Activated CD8-positive, alpha-beta memory T cell treated with anti-CD3 and anti-CD28 coated beads for 36 hours (primary cell): Measurements from ENCODE around the gene OTOG. TPM values are rescaled to one million over a fixed set of nuclear protein-coding genes. Genes with fewer than 3 reads are reported as not detected.

Source experiments
- CTCF ChIA-PET: fragments of 350-600 bp; sonication (Branson Sonifier 250); formaldehyde crosslinking; loops from one replicate; lab custom pipeline; 2021; ENCODE audit warnings: antibody characterized with exemption; lab: Charles Lee
- POLR2A ChIA-PET: fragments of 350-600 bp; sonication (Branson Sonifier 250); formaldehyde crosslinking; loops from one replicate; lab custom pipeline; 2021; ENCODE audit warnings: antibody characterized with exemption; lab: Charles Lee
- total RNA-seq, 2 experiments: library from RNA; stranded (reverse); gene quantifications; one replicate each; pipeline ENCODE4 v1.2.3, GENCODE V29; 2021

Gene OTOG, protein sequence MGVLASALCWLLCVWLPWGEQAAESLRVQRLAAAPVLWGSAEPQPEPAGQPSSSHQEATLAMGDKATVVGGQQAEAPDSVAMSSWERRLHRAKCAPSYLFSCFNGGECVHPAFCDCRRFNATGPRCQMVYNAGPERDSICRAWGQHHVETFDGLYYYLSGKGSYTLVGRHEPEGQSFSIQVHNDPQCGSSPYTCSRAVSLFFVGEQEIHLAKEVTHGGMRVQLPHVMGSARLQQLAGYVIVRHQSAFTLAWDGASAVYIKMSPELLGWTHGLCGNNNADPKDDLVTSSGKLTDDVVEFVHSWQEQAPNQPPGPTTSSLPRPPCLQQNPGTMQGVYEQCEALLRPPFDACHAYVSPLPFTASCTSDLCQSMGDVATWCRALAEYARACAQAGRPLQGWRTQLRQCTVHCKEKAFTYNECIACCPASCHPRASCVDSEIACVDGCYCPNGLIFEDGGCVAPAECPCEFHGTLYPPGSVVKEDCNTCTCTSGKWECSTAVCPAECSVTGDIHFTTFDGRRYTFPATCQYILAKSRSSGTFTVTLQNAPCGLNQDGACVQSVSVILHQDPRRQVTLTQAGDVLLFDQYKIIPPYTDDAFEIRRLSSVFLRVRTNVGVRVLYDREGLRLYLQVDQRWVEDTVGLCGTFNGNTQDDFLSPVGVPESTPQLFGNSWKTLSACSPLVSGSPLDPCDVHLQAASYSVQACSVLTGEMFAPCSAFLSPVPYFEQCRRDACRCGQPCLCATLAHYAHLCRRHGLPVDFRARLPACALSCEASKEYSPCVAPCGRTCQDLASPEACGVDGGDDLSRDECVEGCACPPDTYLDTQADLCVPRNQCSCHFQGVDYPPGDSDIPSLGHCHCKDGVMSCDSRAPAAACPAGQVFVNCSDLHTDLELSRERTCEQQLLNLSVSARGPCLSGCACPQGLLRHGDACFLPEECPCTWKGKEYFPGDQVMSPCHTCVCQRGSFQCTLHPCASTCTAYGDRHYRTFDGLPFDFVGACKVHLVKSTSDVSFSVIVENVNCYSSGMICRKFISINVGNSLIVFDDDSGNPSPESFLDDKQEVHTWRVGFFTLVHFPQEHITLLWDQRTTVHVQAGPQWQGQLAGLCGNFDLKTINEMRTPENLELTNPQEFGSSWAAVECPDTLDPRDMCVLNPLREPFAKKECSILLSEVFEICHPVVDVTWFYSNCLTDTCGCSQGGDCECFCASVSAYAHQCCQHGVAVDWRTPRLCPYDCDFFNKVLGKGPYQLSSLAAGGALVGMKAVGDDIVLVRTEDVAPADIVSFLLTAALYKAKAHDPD (N-terminal part only)
- not detected for total RNA-seq

DNA sequence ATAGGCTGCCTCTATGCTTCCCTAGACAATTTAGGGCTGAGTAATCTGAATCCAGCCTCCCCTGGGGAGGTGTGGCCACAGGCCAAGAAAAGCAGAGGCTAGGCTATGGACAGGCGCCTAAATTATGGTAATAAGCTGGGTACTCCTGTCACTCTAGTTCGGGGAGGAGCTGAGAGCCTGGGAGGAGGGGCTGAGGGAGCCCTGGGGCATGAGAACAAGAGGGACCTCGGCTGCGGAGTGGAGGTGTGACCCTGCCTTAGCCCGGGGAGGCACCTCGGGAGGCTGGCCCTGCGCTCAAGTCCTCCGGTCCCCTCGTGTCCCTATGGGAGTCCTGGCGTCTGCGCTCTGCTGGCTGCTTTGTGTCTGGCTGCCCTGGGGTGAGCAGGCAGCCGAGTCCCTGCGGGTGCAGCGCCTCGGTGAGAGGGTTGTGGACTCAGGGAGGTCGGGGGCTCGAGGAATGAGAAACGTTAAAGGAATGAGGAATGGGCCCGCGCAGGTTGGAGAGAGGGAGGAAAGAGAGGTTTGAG lies at the start of gene OTOG:
OTOG (plus strand) TSS at position 209 of the 527 bp plus-strand sequence; CDS start at position 323, 114 bp downstream.
- CTCF ChIA-PET = interaction anchor here (1.5 kb wide), 1 partner anchor 164 kb away, joined by 4 read pairs; no protein-coding TSS in a partner anchor
- POLR2A ChIA-PET = no interaction called here

DNA sequence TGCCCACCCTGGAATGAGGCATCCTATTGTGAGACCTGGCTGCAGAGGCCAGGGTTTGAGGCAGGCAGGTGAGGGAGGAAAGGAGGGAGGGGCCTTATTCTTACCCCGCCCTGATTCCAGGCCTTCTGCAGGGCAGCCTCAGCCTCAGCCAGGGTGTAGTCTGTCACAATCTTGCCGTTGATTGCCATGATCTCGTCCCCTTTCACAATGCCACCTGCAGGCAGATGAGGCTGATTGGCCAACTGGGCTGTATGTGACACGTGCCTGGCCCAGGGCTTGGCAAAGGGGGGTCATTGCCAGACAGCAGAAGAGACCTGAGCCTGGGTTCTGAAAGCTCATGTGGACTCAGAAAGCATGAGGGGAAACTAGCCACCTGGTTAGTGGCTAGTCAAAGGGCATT lies 49.0 kb upstream of the OTOG start:
- CTCF ChIA-PET = interaction anchor here (1.6 kb wide), 1 partner anchor 113 kb away, joined by 5 read pairs; no protein-coding TSS in a partner anchor
- POLR2A ChIA-PET = no interaction called here

DNA sequence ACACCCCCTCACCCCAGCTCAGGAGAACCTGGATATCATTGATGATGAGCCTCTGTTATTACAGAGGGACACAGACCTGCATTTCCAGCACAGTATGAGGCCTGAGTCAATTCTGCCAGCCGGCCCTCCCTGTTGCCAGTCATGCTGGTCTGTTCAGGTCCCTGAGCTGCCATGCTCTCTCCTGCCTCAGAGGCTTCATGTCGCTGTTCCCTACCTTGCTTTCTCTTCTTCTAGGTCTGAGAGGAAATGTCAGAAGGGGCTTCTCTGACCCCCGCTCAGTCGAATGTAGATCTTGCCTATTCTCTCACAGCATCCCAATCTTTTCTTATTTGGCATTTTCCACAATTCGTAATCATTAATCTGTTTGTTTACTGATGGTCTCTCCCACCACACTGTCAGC lies 48.6 kb upstream of the OTOG start:
- POLR2A ChIA-PET = no interaction called here

DNA sequence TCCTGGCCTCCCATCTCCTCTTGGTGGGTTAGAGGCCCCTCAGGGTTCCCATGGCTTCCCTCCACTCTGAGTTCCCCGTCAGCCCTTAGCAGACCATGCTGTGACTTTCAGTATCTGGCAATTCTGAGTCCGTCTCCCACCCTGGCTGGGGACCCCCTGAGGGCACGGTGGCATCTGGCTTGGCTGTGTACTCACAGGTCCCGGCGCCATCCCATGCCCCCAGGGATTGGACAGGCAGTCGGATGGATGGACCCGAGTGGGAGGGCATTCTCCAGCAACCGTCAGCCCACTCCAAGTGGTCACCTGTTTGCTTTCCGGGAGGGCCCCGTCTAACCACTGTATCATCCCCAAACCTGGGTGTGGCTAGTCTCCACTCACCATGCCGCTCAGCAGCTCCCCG lies 46.4 kb upstream of the OTOG start:
- CTCF ChIA-PET = interaction anchor here (5.2 kb wide), 1 partner anchor 117 kb away, joined by 42 read pairs; no protein-coding TSS in a partner anchor
- POLR2A ChIA-PET = no interaction called here

More for the DNA sequence above, 48.6 kb upstream of the OTOG start:
- CTCF ChIA-PET = interaction anchor here (1.6 kb wide), 1 partner anchor 114 kb away, joined by 5 read pairs; no protein-coding TSS in a partner anchor

DNA sequence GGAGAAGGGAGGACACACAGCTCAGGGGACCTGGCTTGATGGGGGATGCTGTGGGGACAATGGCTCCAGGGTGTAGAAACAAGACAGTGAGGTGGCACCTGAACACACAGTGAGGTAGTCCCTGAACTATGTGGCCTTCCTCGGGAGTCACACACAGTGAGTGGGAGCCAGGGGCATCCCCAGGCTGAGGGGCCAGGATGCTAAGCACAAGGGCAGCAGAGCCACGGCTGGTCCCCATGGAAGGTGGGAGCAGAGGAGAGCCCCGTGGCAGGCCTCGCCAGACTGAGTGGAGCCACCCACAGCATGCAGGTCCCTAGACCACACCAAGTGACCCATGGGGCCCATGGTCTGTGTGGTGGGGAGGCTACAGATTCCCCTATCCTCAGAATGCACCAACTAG lies 44.4 kb upstream of the OTOG start:
- POLR2A ChIA-PET = no interaction called here
- CTCF ChIA-PET = interaction anchor here (0.9 to 5.2 kb wide), 2 partner anchors 15 to 119 kb away, joined by 3 to 42 read pairs; no protein-coding TSS in a partner anchor

DNA sequence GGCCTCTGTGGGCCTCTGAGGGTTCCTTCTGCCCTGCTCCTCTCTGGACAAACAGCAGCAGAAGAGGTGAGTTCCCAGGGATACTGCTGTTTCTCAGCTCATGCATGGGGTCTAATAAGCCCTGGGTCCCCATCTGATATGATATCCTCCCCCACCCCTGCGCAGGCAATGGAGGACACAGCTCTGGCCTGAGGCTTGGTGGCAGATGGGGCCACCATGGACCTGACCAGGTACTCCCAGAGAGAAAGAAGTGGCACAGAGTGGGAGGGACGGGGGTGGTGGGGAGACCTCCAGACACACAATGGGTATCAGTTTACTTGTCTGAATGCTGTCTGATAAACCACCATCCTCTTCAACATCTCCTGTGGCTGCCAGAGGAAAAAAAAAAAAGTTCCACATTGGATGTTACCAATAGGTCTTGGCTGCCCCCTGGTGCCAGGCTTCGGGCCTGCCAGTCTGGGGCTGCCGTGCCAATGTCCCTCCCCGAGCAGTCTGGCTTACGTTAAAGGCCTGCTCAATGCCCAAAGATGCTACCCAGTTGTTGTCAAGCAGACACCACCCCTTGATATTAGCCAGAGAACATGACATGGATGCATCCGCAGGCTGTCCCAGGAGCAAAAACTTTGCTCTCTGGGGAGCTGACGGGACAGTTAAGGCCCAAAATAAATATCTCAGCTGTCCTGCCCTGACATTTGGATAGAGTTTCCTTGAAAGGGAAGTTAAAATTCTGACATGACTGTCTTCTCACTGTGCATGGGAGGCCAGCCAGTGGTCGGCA lies 42.5 kb upstream of the OTOG start:
- CTCF ChIA-PET = interaction anchor here (0.6 to 5.2 kb wide), 12 partner anchors 9 to 684 kb away, joined by 3 to 42 read pairs (median 4); partner anchors contain the start of gene KCNJ11
- POLR2A ChIA-PET = no interaction called here

DNA sequence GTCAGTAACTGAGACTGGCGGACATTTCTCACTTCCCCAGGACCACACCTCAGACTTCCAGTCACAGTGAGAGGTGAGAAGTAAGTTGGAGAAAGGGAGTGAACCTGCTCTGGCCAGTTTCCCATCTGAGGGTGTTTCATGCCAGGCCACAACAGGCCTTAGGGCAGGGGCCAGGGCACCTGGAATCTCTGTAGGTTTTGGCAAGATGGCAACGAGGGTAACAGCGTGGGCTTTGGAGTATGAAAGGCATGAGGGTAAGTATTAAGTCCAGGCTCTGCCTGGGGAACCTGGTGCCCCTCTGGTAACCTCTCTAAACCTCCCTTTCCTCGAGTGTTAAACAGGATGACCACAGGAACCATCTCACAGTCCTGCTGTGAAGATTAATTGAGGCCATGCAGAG lies 41.9 kb upstream of the OTOG start:
- CTCF ChIA-PET = interaction anchor here (0.7 to 5.2 kb wide), 10 partner anchors 8 to 275 kb away, joined by 3 to 42 read pairs (median 4); partner anchors contain the start of gene KCNJ11
- POLR2A ChIA-PET = no interaction called here

DNA sequence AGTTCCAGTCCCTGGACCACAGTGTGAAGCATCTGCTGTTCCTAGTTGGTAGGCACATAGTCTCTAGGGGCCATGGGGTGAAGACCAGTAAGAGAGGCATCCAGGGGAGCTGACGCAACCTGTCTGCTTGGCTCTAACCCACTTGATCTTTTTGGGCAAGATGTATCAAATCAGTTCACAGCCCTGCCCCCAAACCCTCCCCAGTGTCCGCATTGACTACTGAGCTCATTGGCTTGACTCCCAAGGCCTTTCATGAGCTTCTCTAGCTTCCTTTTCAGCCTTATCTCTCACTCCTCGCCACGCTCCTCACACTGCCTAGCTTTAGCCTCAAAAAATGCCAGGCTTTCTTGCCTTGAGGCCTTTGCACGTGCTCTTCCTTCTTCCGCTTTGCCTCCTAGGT lies 40.7 kb upstream of the OTOG start:
- CTCF ChIA-PET = interaction anchor here (0.9 to 1.5 kb wide), 3 partner anchors 22 to 277 kb away, joined by 3 to 4 read pairs (median 4); partner anchors contain the start of gene KCNJ11
- POLR2A ChIA-PET = no interaction called here

DNA sequence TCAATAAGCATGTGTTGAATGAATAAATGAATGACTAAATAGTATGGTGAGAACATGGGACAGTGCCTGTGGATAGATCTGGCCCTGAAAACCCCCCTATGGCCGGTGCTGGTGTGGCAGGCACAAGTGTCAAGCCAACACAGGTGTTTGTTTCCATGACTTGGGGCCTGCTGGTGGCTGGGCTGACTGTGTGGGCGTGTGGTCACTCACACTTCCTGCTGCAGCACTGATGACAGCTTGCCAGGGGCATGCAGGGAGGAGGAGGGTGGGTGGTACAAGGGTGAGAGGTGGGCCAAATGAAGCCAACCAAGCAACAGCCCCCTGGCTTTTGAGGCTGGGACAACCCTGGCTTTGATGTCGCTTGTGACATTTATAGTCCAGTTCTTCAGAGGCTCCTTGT lies 40.1 kb upstream of the OTOG start:
- CTCF ChIA-PET = interaction anchor here (0.9 to 1.5 kb wide), 2 partner anchors 21 to 277 kb away, joined by 3 to 4 read pairs; no protein-coding TSS in a partner anchor
- POLR2A ChIA-PET = no interaction called here

DNA sequence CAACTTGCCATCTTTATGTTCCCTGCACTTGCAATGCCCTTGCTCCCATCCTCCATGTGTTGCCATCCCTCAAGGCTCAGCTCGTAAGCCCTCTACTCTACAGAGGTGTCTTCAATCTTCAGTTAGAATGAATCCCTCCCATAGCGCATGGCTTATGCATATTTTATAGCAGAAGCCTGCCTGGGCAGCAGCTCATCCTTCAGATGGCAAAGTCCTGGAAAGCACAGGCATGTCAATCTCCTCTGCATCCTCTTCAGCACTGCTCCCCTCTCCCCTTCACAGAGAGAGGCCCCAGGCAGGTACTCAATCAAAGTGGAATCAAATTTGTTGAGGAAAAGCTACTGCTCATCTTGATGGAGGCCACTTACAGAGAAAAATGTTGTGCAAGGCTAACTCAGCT lies 39.3 kb upstream of the OTOG start:
- CTCF ChIA-PET = interaction anchor here (1.5 kb wide), 1 partner anchor 278 kb away, joined by 4 read pairs; no protein-coding TSS in a partner anchor
- POLR2A ChIA-PET = no interaction called here

DNA sequence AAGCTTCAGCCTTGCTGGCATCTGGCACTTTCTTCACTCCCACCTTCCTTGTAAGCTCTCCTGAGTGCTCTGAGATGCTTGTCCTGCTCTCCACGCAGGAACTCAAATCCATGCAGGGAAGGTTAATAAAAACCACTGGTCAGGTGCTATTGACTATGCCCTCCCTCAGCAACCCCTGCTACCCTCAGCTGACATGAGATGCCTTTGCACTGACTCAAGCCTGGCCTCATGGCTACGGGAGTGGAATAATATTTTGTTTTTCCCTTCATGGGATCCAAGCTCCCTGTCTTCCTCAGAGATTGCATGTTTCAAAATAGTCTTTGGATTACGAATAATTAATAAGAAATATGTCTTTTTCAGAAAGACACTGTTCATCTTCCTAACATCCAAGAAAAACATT lies 38.8 kb upstream of the OTOG start:
- POLR2A ChIA-PET = interaction anchor here (0.6 kb wide), 1 partner anchor 36 kb away, joined by 3 read pairs; the partner anchor contains the start of gene USH1C
- CTCF ChIA-PET = interaction anchor here (0.8 kb wide), 1 partner anchor 124 kb away, joined by 3 read pairs; no protein-coding TSS in a partner anchor

DNA sequence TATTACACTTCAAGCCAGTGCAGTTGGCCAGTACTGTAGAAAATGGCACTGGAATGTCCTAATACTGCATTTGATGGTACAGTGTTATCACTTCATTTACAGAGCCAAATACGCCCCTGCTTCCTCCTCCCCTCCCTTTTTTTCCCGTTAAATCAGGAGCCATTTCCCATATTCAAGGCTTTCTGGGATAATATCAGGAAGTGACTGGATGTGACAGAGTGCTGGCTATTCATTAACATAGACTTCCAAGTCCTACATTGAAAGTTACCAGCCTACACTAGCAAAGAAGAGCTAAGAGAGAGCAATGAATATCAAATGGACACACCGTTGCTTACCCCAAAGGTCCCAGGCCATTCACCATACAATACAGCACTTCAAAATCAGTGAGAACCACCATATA lies 38.3 kb upstream of the OTOG start:
- POLR2A ChIA-PET = interaction anchor here (0.6 kb wide), 1 partner anchor 35 kb away, joined by 3 read pairs; the partner anchor contains the start of gene USH1C
- CTCF ChIA-PET = interaction anchor here (0.8 kb wide), 1 partner anchor 125 kb away, joined by 3 read pairs; no protein-coding TSS in a partner anchor

DNA sequence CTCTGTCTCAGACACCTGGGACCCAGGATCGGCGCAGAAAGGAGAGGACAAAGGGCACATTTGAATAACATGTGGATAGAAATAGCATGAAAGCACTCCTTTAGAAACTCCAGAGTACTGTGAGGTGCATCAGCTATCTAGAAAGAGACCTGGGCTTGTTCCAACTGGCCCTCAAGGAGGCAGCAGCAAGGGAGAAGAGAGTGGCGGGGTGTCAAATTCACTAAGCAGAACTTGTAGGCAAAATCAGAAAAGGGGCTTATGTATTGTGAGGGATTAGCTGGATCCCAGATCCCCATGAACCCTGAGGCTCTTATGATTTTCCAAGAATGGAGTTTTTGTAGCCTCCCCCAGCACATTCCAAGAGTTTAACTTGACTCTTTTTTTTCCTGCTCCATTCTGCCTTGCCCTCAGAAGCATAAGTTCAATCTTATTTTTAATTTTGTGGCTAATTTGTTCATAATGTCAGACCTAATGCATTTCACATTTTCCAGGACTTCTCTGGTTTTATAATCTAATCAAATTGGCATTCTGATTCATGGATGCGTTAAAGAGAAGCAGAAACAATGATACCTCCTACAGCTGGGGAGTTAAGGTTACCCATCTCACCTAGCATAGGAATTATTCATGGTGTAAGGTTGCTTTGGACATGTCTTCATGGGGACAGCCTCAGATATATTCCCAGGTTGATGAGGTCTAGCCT lies 36.4 kb upstream of the OTOG start:
- POLR2A ChIA-PET = no interaction called here
- CTCF ChIA-PET = interaction anchor here (1.0 kb wide), 1 partner anchor 124 kb away, joined by 3 read pairs; no protein-coding TSS in a partner anchor

DNA sequence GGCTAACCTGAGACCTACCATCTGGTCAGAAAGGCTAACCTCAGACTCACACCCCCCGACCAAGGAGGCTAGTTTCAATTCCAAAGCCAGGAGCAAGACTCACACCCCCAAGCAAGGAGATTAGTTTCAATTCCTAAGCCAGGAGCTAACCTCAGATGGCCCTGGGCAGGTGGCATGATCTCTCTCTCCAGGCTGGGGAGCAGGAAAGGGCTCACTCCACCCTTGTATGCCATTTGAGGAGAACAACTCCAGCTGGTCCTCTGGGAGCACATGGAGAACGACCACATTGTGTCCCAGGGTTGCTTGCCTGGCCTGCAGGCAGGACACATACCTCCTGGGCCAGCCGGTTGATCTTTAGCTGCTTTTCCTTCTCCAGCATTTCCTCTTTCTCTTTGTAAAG lies 35.5 kb upstream of the OTOG start:
- ChIA-PET POLR2A (no interaction called here), CTCF (interaction anchor here (1.0 kb wide), 1 partner anchor 125 kb away, joined by 3 read pairs; no protein-coding TSS in a partner anchor)

DNA sequence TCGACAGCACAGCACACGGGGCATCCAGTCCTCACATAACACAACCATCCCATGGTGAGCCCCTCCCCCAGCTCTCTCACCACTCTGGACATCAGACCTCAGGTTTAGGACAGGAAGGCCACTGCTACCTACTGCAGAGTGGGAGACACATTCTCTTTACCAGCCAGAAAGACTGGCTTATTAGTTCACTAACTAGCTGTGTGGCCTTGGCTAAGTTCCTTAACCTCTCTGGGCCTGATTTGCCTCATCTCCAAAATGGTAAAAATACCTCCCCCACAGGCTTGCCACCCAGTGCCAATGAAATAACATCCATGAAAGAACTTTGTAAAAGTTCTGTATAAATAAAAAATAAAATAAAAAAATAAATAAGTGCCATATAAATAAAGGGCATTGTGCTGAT lies 35.0 kb upstream of the OTOG start:
- CTCF ChIA-PET = interaction anchor here (1.5 kb wide), 1 partner anchor 128 kb away, joined by 6 read pairs; no protein-coding TSS in a partner anchor
- POLR2A ChIA-PET = no interaction called here

DNA sequence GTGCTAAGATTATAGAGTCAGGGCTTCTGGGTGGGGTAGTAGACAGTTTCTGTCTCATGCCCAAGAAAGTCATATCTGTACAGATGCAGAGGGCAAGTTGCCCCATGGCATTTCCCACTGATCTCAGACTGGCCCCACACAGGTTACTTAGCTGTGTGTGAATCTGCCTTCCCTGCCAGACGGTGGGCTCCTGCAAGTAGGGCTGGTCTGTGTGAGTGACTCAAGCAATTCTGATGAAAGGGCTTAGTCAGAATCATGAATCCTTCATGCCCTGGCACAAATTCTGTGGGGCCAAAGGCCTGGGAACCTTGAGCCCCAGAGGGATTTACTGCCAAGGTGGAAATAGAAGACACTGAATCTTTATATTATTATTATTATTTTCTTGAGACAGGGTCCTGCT lies 33.2 kb upstream of the OTOG start:
- ChIA-PET CTCF (interaction anchor here (1.5 to 1.8 kb wide), 2 partner anchors 10 to 130 kb away, joined by 6 to 7 read pairs; no protein-coding TSS in a partner anchor), POLR2A (no interaction called here)
